GM19099 (cell line): ENCODE data around the gene KRT4.

Source experiments
- POLR2A ChIP-seq: IDR thresholded peaks from 3 replicates; pipeline ENCODE4 v1.6.1; 2011; ENCODE audit warnings: low read depth; ENCODE audit not compliant: insufficient read length; ENCODE audit errors: extremely low read depth

Gene KRT4

GRCh38 chr12:52839436-52840105 is 25.7 kb upstream of the KRT4 start:
- TF ChIP-seq POLR2A: no peak

- no peak for TF ChIP-seq POLR2A
These were observed 24.9 kb upstream of the KRT4 start for GRCh38 chr12:52838609-52839435.

- no peak for TF ChIP-seq POLR2A
These were observed 24.1 kb upstream of the KRT4 start for GRCh38 chr12:52837781-52838608.

GRCh38 chr12:52837413-52837741 is 23.5 kb upstream of the KRT4 start:
- TF ChIP-seq POLR2A: no peak

- TF ChIP-seq POLR2A: no peak
These were observed 22.8 kb upstream of the KRT4 start for GRCh38 chr12:52836491-52837412.

- no peak for TF ChIP-seq POLR2A
These were observed 22.1 kb upstream of the KRT4 start for GRCh38 chr12:52836042-52836466.

GRCh38 chr12:52835271-52836041 is 21.5 kb upstream of the KRT4 start:
- no peak for TF ChIP-seq POLR2A

- TF ChIP-seq POLR2A: no peak
These were observed 20.7 kb upstream of the KRT4 start for GRCh38 chr12:52834727-52835001.

- TF ChIP-seq POLR2A: no peak
These were observed 20.2 kb upstream of the KRT4 start, which contains the start of gene KRT79 for GRCh38 chr12:52833922-52834726. Gene KRT79 (minus strand): TSS chr12:52834311. CDS start chr12:52834260, 51 bp downstream.

GRCh38 chr12:52832985-52833905 is 19.3 kb upstream of the KRT4 start:
- no peak for TF ChIP-seq POLR2A

- no peak for TF ChIP-seq POLR2A
These were observed 18.5 kb upstream of the KRT4 start for GRCh38 chr12:52832451-52832850.

- TF ChIP-seq POLR2A: no peak
These were observed 17.3 kb upstream of the KRT4 start for GRCh38 chr12:52831251-52831650.
